GM12878 (cell line): ENCODE measurements around the gene ROR2. TPM values are rescaled to one million over a fixed set of nuclear protein-coding genes. Genes with fewer than 3 reads are reported as not detected.

ENCODE experiments used
- BCL11A ChIP-seq: IDR thresholded peaks from 2 replicates; pipeline ENCODE4 v1.6.1; 2011; ENCODE audit warnings: low read depth, low read length
- BCL3 ChIP-seq: IDR thresholded peaks from 2 replicates; pipeline ENCODE4 v1.6.1; 2011; ENCODE audit warnings: borderline replicate concordance, low read depth, mild to moderate bottlenecking, moderate library complexity, low read length; ENCODE audit not compliant: insufficient read depth, poor library complexity, severe bottlenecking
- EGR1 ChIP-seq, 2 experiments: IDR thresholded peaks; 1 replicate in 1 of 2; 2 replicates in 1 of 2; pipeline ENCODE4 v1.6.1; 2011 to 2012; ENCODE audit warnings: low read depth in 2 of 2, low read length in 2 of 2, borderline replicate concordance in 1 of 2, mild to moderate bottlenecking in 1 of 2, moderate library complexity in 1 of 2
- ETV6 ChIP-seq, 2 experiments: fragments of 450-650 bp in 1 of 2; IDR thresholded peaks in 1 of 2; conservative IDR thresholded peaks in 1 of 2; 2 replicates each; pipeline ENCODE4 v1.6.1; 2014; ENCODE audit warnings: antibody characterized with exemption in 1 of 2, borderline replicate concordance in 1 of 2, low read depth in 1 of 2, mild to moderate bottlenecking in 1 of 2, moderate library complexity in 1 of 2
- FOXK2 ChIP-seq: fragments of 450-650 bp; IDR thresholded peaks from 2 replicates; pipeline ENCODE4 v1.6.1; 2017; ENCODE audit warnings: mild to moderate bottlenecking, moderate library complexity
- IRF4 ChIP-seq: IDR thresholded peaks from 2 replicates; pipeline ENCODE4 v1.6.1; 2011; ENCODE audit warnings: low read depth, low read length
- KAT2A ChIP-seq: conservative IDR thresholded peaks from 2 replicates; pipeline ENCODE4 v1.6.1; 2011; ENCODE audit warnings: low read depth, low read length; ENCODE audit not compliant: control insufficient read depth
- MEF2A ChIP-seq: IDR thresholded peaks from 2 replicates; pipeline ENCODE4 v1.6.1; 2011; ENCODE audit warnings: low read depth, mild to moderate bottlenecking, low read length, moderate library complexity; ENCODE audit not compliant: insufficient read depth
- MTA2 ChIP-seq: fragments of 450-650 bp; IDR thresholded peaks from 2 replicates; pipeline ENCODE4 v1.6.1; 2016; ENCODE audit warnings: low read depth, mild to moderate bottlenecking, moderate library complexity
- NFXL1 ChIP-seq: fragments of 450-650 bp; IDR thresholded peaks from 2 replicates; pipeline ENCODE4 v1.6.1; 2017; ENCODE audit warnings: antibody characterized with exemption, mild to moderate bottlenecking, borderline replicate concordance
- NFYB ChIP-seq: IDR thresholded peaks from 2 replicates; pipeline ENCODE4 v1.6.1; 2011; ENCODE audit warnings: low read depth, mild to moderate bottlenecking, low read length, improper control_type of control experiment, moderate library complexity; ENCODE audit not compliant: insufficient read depth
- PML ChIP-seq: IDR thresholded peaks from 2 replicates; pipeline ENCODE4 v1.6.1; 2012; ENCODE audit warnings: low read length, inconsistent platforms
- RUNX3 ChIP-seq: IDR thresholded peaks from 2 replicates; pipeline ENCODE4 v1.6.1; 2012; ENCODE audit warnings: low read length, inconsistent platforms
- SIN3A ChIP-seq: IDR thresholded peaks from 2 replicates; pipeline ENCODE4 v1.6.1; 2012; ENCODE audit warnings: low read depth, low read length, improper control_type of control experiment
- SREBF1 ChIP-seq: IDR thresholded peaks from 2 replicates; pipeline ENCODE4 v1.6.1; 2012; ENCODE audit warnings: mild to moderate bottlenecking, low read length
- ZBTB4 ChIP-seq: fragments of 450-650 bp; formaldehyde crosslinking; IDR thresholded peaks from 2 replicates; pipeline ENCODE4 v1.4.0; 2022; ENCODE audit warnings: mild to moderate bottlenecking, moderate library complexity
- ZBTB40 ChIP-seq: fragments of 450-650 bp; IDR thresholded peaks from 2 replicates; pipeline ENCODE4 v1.6.1; 2016; ENCODE audit warnings: mild to moderate bottlenecking, moderate library complexity, borderline replicate concordance
- ZNF207 ChIP-seq: fragments of 450-650 bp; IDR thresholded peaks from 2 replicates; pipeline ENCODE4 v1.6.1; 2014; ENCODE audit warnings: antibody characterized with exemption, mild to moderate bottlenecking, borderline replicate concordance
- polyA plus RNA-seq, 11 experiments: library from polyadenylated mRNA; depleted of rRNA in 4 of 11; unstranded in 6 of 11; stranded (reverse) in 5 of 11; fragments of >200 nt; fragmentation: Nextera tagmentation in 4 of 11; fragmentation: Illumina TruSeq in 1 of 11; extraction: Ambion mirVana in 4 of 11; extraction: Trizol in 1 of 11; gene quantifications; 1 replicate in 1 of 11; 2 replicates in 10 of 11; pipeline versions ENCODE4 v1.2.1 to v1.2.3, GENCODE V29; 2011 to 2016; ENCODE audit warnings: inconsistent platforms in 2 of 11, missing spikeins in 2 of 11, low read depth in 1 of 11
- total RNA-seq, 4 experiments: library from RNA; depleted of rRNA in 3 of 4; stranded (reverse); fragments of >200 nt in 3 of 4; fragmentation: Illumina TruSeq in 1 of 4; extraction: Trizol in 1 of 4; gene quantifications; 2 replicates each; pipeline versions ENCODE4 v1.2.1 to v1.2.3, GENCODE V29; 2013 to 2021
- TF ChIP-seq, protein P1 (sequence below): fragments of 450-650 bp; IDR thresholded peaks from 2 replicates; pipeline ENCODE4 v1.6.1; 2016; ENCODE audit warnings: mild to moderate bottlenecking

ROR2 gene
- total and polyA plus RNA-seq, 10 of the 15 experiments (the other 5 are each of a cell fraction or from before 2014, with no cell fraction given) = 0.03 to 0.05 TPM; not detected in 8

- TF ChIP-seq ZBTB40 = peak; percentile 39; the same call in 1 of the 2 replicates
- peak in 1 of 2 experiments; percentile 42; a peak in 1 of 3 replicates for TF ChIP-seq EGR1 (IDR thresholded peaks at IDR 0.05; ENCODE audit: borderline replicate concordance in 1 of 2, low read depth in 2 of 2, low read length in 2 of 2)
- TF ChIP-seq RUNX3 = peak; percentile 91
- no peak for TF ChIP-seq NFXL1
- peak; percentile 88 for TF ChIP-seq IRF4
- TF ChIP-seq KAT2A = no peak
- no peak for TF ChIP-seq SREBF1
- TF ChIP-seq ZNF207 = no peak
- TF ChIP-seq MTA2 = peak; percentile 91
- peak; percentile 76 for TF ChIP-seq BCL3
- TF ChIP-seq SIN3A = no peak
- TF ChIP-seq PML = no peak
- TF ChIP-seq FOXK2 = 0 out of 2 replicates have a peak, but pooled peaks have one; percentile 51
- TF ChIP-seq NFYB = peak; percentile 29; the same call in 1 of the 2 replicates
- no peak for TF ChIP-seq ZBTB4 (CRISPR knock-in tag)
- peak in 1 of 2 experiments; percentile 86; a peak in 2 of 4 replicates for TF ChIP-seq ETV6 (conservative IDR thresholded peaks at IDR 0.05 in 1 of 2, IDR thresholded peaks at IDR 0.05 in 1 of 2; ENCODE audit: borderline replicate concordance in 1 of 2, low read depth in 1 of 2)
- TF ChIP-seq, protein P1, sequence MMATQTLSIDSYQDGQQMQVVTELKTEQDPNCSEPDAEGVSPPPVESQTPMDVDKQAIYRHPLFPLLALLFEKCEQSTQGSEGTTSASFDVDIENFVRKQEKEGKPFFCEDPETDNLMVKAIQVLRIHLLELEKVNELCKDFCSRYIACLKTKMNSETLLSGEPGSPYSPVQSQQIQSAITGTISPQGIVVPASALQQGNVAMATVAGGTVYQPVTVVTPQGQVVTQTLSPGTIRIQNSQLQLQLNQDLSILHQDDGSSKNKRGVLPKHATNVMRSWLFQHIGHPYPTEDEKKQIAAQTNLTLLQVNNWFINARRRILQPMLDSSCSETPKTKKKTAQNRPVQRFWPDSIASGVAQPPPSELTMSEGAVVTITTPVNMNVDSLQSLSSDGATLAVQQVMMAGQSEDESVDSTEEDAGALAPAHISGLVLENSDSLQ = no peak
- TF ChIP-seq MEF2A = peak; percentile 78
- TF ChIP-seq BCL11A = peak; percentile 96
Measured at GRCh38 chr9:91711755-91712601, 238.1 kb downstream of the ROR2 start (continued).
